Measurements from ENCODE around the gene SGPL1.

DNA sequence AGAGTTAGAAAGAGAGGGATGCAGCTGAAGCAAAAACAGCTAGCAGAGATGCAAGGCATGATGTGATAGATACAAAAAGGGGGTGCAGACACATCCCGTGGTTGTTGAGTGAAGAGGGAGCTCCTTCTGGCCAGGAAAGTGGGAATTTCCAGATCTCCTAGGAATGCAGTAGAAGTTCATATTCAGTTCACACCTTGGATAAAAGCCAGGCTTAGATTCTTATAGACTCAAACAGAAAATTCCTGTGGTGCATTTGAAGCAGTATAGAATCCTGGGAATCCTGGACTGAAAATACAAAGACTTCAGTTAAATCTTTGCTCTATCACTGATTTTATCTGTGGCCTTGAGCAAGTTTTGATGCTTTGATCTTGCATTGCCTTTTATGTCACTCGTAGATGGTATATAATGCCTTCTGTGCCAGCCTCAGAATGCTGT, 33.9 kb downstream of the SGPL1 start:
- TF ChIP-seq SREBF2 (IDR thresholded peaks at IDR 0.05; ENCODE audit: low read length) (no peak), MEF2A (IDR thresholded peaks at IDR 0.05; ENCODE audit: insufficient read depth, low read depth, low read length) (no peak), BCL11A (IDR thresholded peaks at IDR 0.05; ENCODE audit: low read depth, low read length) (no peak), HDAC2 (IDR thresholded peaks at IDR 0.05) (no peak), HDAC6 (IDR thresholded peaks at IDR 0.05; ENCODE audit: unreplicated experiment) (no peak), GATAD2B (conservative IDR thresholded peaks at IDR 0.05; ENCODE audit: low read depth) (no peak), JUNB (IDR thresholded peaks at IDR 0.05) (no peak), EGR1 (IDR thresholded peaks at IDR 0.05; ENCODE audit: borderline replicate concordance in 1 of 2, low read depth in 2 of 2, low read length in 2 of 2) (no peak), POLR2AphosphoS5 (IDR thresholded peaks at IDR 0.05; ENCODE audit: low read length) (no peak)
- TF ChIP-seq, protein P1, sequence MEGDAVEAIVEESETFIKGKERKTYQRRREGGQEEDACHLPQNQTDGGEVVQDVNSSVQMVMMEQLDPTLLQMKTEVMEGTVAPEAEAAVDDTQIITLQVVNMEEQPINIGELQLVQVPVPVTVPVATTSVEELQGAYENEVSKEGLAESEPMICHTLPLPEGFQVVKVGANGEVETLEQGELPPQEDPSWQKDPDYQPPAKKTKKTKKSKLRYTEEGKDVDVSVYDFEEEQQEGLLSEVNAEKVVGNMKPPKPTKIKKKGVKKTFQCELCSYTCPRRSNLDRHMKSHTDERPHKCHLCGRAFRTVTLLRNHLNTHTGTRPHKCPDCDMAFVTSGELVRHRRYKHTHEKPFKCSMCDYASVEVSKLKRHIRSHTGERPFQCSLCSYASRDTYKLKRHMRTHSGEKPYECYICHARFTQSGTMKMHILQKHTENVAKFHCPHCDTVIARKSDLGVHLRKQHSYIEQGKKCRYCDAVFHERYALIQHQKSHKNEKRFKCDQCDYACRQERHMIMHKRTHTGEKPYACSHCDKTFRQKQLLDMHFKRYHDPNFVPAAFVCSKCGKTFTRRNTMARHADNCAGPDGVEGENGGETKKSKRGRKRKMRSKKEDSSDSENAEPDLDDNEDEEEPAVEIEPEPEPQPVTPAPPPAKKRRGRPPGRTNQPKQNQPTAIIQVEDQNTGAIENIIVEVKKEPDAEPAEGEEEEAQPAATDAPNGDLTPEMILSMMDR (IDR thresholded peaks at IDR 0.05 in 2 of 3, conservative IDR thresholded peaks at IDR 0.05 in 1 of 3; ENCODE audit: control insufficient read depth in 2 of 3, extremely low read depth in 1 of 3, insufficient read depth in 1 of 3, low read depth in 3 of 3, low read length in 3 of 3), result no peak
- TF ChIP-seq, protein P2, sequence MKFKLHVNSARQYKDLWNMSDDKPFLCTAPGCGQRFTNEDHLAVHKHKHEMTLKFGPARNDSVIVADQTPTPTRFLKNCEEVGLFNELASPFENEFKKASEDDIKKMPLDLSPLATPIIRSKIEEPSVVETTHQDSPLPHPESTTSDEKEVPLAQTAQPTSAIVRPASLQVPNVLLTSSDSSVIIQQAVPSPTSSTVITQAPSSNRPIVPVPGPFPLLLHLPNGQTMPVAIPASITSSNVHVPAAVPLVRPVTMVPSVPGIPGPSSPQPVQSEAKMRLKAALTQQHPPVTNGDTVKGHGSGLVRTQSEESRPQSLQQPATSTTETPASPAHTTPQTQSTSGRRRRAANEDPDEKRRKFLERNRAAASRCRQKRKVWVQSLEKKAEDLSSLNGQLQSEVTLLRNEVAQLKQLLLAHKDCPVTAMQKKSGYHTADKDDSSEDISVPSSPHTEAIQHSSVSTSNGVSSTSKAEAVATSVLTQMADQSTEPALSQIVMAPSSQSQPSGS (IDR thresholded peaks at IDR 0.05; ENCODE audit: low read length), result no peak
- TF ChIP-seq, protein P3, sequence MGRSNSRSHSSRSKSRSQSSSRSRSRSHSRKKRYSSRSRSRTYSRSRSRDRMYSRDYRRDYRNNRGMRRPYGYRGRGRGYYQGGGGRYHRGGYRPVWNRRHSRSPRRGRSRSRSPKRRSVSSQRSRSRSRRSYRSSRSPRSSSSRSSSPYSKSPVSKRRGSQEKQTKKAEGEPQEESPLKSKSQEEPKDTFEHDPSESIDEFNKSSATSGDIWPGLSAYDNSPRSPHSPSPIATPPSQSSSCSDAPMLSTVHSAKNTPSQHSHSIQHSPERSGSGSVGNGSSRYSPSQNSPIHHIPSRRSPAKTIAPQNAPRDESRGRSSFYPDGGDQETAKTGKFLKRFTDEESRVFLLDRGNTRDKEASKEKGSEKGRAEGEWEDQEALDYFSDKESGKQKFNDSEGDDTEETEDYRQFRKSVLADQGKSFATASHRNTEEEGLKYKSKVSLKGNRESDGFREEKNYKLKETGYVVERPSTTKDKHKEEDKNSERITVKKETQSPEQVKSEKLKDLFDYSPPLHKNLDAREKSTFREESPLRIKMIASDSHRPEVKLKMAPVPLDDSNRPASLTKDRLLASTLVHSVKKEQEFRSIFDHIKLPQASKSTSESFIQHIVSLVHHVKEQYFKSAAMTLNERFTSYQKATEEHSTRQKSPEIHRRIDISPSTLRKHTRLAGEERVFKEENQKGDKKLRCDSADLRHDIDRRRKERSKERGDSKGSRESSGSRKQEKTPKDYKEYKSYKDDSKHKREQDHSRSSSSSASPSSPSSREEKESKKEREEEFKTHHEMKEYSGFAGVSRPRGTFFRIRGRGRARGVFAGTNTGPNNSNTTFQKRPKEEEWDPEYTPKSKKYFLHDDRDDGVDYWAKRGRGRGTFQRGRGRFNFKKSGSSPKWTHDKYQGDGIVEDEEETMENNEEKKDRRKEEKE (IDR thresholded peaks at IDR 0.05), result no peak

All from GM12878 (cell line).